GM12872 (cell line): Measurements from ENCODE around the gene MCTS1.

Experiments
- TF ChIP-seq, protein P1 (sequence below): IDR thresholded peaks from 3 replicates; pipeline ENCODE4 v1.5.1; 2011; ENCODE audit warnings: low read depth, mild to moderate bottlenecking, low read length, moderate library complexity; ENCODE audit not compliant: insufficient read depth

MCTS1 gene

GRCh38 chrX:120562569-120562926 is 41.4 kb upstream of the MCTS1 start:
- TF ChIP-seq, protein P1, sequence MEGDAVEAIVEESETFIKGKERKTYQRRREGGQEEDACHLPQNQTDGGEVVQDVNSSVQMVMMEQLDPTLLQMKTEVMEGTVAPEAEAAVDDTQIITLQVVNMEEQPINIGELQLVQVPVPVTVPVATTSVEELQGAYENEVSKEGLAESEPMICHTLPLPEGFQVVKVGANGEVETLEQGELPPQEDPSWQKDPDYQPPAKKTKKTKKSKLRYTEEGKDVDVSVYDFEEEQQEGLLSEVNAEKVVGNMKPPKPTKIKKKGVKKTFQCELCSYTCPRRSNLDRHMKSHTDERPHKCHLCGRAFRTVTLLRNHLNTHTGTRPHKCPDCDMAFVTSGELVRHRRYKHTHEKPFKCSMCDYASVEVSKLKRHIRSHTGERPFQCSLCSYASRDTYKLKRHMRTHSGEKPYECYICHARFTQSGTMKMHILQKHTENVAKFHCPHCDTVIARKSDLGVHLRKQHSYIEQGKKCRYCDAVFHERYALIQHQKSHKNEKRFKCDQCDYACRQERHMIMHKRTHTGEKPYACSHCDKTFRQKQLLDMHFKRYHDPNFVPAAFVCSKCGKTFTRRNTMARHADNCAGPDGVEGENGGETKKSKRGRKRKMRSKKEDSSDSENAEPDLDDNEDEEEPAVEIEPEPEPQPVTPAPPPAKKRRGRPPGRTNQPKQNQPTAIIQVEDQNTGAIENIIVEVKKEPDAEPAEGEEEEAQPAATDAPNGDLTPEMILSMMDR, result no peak

DNA sequence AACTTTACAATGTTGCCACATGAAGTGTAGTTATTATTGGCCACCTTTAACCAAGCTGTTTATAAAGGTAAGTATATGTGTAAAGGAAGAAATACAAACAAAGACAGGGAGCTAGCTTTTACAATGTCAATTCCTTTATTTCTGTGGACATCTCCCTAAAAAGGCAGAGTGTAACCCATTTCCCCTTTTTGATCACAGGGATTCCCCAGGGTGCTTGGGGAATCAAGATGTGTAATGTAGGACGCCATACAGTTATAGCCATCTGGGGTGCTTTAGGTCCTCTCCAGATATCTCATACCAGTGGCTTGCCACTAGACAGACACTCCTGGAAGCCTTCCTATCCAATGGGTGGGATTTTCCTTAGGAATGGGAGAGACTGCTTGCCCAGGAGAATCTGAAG is 39.0 kb upstream of the MCTS1 start:
- TF ChIP-seq, protein P1, result no peak

DNA sequence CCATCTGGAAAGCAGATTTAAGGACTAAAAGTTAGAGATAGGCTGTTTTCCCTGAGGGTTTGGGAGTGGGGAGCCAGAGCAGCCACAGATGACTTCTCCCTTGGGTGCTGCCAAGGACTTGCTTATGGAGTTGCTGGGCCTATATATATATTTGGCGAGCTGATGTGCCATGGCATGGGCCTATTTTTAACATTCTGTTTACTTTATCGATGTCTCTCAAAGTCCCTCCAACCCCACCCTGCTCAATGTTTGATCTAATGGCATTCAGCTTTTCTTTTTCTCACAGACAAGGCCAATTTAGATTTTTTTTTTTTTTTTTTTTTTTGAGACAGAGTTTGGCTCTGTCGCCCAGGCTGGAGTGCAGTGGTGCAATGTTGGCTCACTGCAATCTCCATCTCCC is 37.1 kb upstream of the MCTS1 start:
- TF ChIP-seq, protein P1, result no peak

- TF ChIP-seq, protein P1, result no peak
These were observed 35.9 kb upstream of the MCTS1 start for GRCh38 chrX:120568035-120568434.

- TF ChIP-seq, protein P1, result no peak
These were observed 35.3 kb upstream of the MCTS1 start for GRCh38 chrX:120568609-120569008.

DNA sequence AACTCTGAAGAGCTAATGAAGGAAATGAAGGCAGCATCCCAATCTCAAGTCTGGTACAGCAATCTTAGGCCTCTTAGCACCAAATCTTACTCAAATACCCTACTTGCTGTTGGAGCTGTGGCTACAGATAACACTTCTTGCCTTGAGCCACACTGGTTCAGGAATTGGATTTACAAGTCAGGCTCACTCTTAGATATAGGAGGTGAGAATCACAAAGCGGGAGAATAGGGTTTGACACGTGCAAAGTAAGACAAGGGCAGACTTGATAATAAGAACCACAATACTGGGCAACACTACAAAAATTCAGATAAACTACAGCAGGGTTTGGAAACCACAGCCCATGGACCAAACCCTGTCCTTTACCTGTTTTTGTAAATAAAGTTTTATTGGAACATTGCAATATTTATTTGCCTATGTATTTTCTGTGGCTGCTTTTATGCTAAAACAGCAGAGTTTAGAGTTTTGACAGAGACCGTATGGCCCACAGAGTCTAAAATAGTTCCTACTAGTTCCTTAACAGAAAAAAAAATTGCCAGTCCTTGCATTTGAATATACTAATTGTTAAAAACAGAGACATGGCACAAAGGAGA is 33.8 kb upstream of the MCTS1 start:
- TF ChIP-seq, protein P1, result no peak

DNA sequence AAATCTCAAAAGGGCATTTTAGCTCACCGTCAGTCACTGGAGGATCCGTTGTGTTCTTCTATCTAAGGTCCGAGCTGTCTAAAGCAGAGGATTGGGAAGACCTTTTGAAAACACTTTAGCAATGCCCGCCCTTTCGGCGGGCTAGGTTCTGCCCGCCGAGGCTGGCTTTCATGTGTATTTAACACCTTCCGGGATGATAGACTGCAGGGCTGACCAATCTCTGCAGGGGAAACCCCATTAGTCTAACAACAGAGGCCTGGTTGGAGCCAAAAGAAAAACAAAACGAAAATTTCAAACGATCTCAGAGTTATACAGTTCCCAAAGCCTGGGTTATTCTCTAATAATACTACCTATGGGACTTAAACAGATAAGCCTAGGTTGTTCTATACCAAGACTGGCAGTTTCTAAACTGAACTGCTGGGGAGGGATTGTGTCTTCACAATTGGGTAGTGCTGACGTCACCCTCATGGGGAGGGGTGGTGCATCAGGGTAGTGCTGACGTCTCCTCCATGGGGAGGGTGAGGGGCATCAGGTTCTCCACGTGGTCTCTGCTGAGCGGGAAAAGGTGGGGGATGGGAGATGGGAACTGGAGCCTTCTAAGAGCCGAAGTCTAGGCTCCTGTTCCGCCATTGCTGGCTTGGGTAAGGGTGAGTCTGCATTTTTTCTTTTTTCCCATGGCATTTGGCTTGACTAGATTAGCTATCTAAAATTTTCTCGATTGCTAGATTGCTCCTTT is 28.4 kb upstream of the MCTS1 start:
- TF ChIP-seq, protein P1, result no peak
